Measurements from ENCODE around the gene LRRC8B.

LRRC8B gene

GRCh38 chr1:89519779-89520358 lies 4.8 kb upstream of the LRRC8B start:
- TF ChIP-seq ZBTB7A (IDR thresholded peaks at IDR 0.05; ENCODE audit: low read depth) (no peak), RAD21 (IDR thresholded peaks at IDR 0.05; ENCODE audit: low read depth) (peak; percentile 67)

GRCh38 chr1:89523572-89524368 lies 859 bp upstream of the LRRC8B start:
- TF ChIP-seq USF1 (IDR thresholded peaks at IDR 0.05): no peak
- TF ChIP-seq, protein P1, sequence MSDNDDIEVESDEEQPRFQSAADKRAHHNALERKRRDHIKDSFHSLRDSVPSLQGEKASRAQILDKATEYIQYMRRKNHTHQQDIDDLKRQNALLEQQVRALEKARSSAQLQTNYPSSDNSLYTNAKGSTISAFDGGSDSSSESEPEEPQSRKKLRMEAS (IDR thresholded peaks at IDR 0.05): peak; percentile 97; the same call in 1 of the 2 replicates

- TF ChIP-seq ZBTB7A (IDR thresholded peaks at IDR 0.05; ENCODE audit: low read depth) (no peak), REST (IDR thresholded peaks at IDR 0.05; ENCODE audit: low read depth) (no peak), CEBPB (IDR thresholded peaks at IDR 0.05) (no peak), YY1 (IDR thresholded peaks at IDR 0.05; ENCODE audit: low read depth) (no peak), CREB1 (IDR thresholded peaks at IDR 0.05; ENCODE audit: low read depth) (no peak), USF1 (IDR thresholded peaks at IDR 0.05) (no peak), TCF12 (IDR thresholded peaks at IDR 0.05; ENCODE audit: low read depth) (no peak), TAF1 (IDR thresholded peaks at IDR 0.05; ENCODE audit: low read depth) (peak; percentile 2; the same call in 1 of the 2 replicates), EGR1 (IDR thresholded peaks at IDR 0.05) (no peak), EP300 (IDR thresholded peaks at IDR 0.05; ENCODE audit: borderline replicate concordance) (0 out of 2 replicates have a peak, but pooled peaks have one; percentile 30), NFIC (IDR thresholded peaks at IDR 0.05) (no peak), FOXM1 (IDR thresholded peaks at IDR 0.05; ENCODE audit: borderline replicate concordance, low read depth) (no peak), TEAD4 (IDR thresholded peaks at IDR 0.05) (no peak)
- TF ChIP-seq, protein P1 (IDR thresholded peaks at IDR 0.05): no peak; the same call in 1 of the 2 replicates
Observed at GRCh38 chr1:89525169-89525855, 683 bp downstream of the LRRC8B start.

GRCh38 chr1:89527256-89527655 lies 2.6 kb downstream of the LRRC8B start:
- TF ChIP-seq USF1 (IDR thresholded peaks at IDR 0.05): no peak
- TF ChIP-seq ZBTB7A (IDR thresholded peaks at IDR 0.05; ENCODE audit: low read depth): no peak
- no peak for TF ChIP-seq CREB1 (IDR thresholded peaks at IDR 0.05; ENCODE audit: low read depth)
- TF ChIP-seq NFIC (IDR thresholded peaks at IDR 0.05): no peak
- no peak for TF ChIP-seq EGR1 (IDR thresholded peaks at IDR 0.05)
- TF ChIP-seq TEAD4 (IDR thresholded peaks at IDR 0.05): no peak
- no peak for TF ChIP-seq FOXM1 (IDR thresholded peaks at IDR 0.05; ENCODE audit: borderline replicate concordance, low read depth)
- TF ChIP-seq YY1 (IDR thresholded peaks at IDR 0.05; ENCODE audit: low read depth): no peak
- TF ChIP-seq, protein P1 (IDR thresholded peaks at IDR 0.05): no peak
- TF ChIP-seq TCF12 (IDR thresholded peaks at IDR 0.05; ENCODE audit: low read depth): no peak
- TF ChIP-seq EP300 (IDR thresholded peaks at IDR 0.05; ENCODE audit: borderline replicate concordance): no peak
- no peak for TF ChIP-seq TAF1 (IDR thresholded peaks at IDR 0.05; ENCODE audit: low read depth)

DNA sequence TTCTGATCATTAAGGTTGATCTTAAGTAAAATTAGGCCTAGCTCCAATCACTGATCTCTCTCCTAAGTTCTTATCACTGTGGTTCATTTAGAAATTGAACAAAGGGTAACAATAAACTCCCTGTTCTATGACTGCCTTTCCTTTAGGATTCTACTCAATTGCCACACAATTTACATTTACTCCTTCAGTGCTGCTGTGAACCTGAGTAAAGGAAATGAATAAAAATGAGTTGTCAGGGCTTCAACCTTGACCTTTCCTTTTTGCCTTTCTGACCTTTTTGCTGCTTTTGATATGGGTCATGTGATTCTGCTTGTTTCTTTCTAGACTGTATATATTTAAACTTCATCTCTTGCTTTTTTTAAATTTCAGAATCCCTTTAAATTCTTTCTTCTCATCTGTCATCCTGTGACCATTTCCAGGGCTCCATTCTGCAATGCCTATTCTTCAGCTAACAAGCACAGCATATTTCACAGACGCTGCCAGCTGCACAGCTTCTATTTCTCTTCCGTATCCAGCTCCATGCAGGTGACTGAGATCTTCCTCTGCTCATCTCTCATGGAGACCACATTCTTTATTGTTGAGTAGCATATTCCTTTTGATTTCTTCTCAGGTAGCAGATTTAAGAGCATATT lies 3.2 kb downstream of the LRRC8B start:
- TF ChIP-seq NFIC (IDR thresholded peaks at IDR 0.05): no peak
- TF ChIP-seq TCF12 (IDR thresholded peaks at IDR 0.05; ENCODE audit: low read depth): no peak
- no peak for TF ChIP-seq USF1 (IDR thresholded peaks at IDR 0.05)
- no peak for TF ChIP-seq FOXM1 (IDR thresholded peaks at IDR 0.05; ENCODE audit: borderline replicate concordance, low read depth)
- TF ChIP-seq, protein P1 (IDR thresholded peaks at IDR 0.05): no peak
- TF ChIP-seq RAD21 (IDR thresholded peaks at IDR 0.05; ENCODE audit: low read depth): no peak
- no peak for TF ChIP-seq CREB1 (IDR thresholded peaks at IDR 0.05; ENCODE audit: low read depth)
- no peak for TF ChIP-seq ZBTB7A (IDR thresholded peaks at IDR 0.05; ENCODE audit: low read depth)
- TF ChIP-seq YY1 (IDR thresholded peaks at IDR 0.05; ENCODE audit: low read depth): no peak
- no peak for TF ChIP-seq REST (IDR thresholded peaks at IDR 0.05; ENCODE audit: low read depth)
- no peak for TF ChIP-seq CEBPB (IDR thresholded peaks at IDR 0.05)
- no peak for TF ChIP-seq TAF1 (IDR thresholded peaks at IDR 0.05; ENCODE audit: low read depth)
- no peak for TF ChIP-seq EGR1 (IDR thresholded peaks at IDR 0.05)
- TF ChIP-seq TEAD4 (IDR thresholded peaks at IDR 0.05): no peak
- no peak for TF ChIP-seq EP300 (IDR thresholded peaks at IDR 0.05; ENCODE audit: borderline replicate concordance)
